ENCODE measurements around the gene AS3MT.

DNA sequence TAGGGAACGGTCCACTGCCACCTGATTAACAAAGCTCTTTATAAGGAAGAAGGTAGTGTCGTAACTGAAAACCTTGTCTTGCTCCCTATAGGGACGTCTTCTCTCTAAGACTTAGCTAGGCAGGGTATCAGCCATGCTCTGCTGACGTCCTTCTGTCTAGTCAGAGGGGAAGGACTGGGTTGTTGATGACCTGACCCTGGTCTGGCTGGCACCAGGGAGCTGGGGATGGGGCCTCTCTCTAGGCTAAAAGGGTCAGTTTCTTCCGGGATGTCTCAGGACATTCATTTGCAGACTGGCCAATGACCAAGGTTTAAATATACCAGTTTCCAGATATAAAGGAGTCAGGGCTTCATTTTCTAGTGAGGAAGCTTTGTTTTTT, 41.7 kb upstream of the AS3MT start:
- TF ChIP-seq, protein P1, sequence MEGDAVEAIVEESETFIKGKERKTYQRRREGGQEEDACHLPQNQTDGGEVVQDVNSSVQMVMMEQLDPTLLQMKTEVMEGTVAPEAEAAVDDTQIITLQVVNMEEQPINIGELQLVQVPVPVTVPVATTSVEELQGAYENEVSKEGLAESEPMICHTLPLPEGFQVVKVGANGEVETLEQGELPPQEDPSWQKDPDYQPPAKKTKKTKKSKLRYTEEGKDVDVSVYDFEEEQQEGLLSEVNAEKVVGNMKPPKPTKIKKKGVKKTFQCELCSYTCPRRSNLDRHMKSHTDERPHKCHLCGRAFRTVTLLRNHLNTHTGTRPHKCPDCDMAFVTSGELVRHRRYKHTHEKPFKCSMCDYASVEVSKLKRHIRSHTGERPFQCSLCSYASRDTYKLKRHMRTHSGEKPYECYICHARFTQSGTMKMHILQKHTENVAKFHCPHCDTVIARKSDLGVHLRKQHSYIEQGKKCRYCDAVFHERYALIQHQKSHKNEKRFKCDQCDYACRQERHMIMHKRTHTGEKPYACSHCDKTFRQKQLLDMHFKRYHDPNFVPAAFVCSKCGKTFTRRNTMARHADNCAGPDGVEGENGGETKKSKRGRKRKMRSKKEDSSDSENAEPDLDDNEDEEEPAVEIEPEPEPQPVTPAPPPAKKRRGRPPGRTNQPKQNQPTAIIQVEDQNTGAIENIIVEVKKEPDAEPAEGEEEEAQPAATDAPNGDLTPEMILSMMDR (IDR thresholded peaks at IDR 0.05; ENCODE audit: low read length) = no peak
- TF ChIP-seq EZH2 (optimal IDR thresholded peaks at IDR 0.05; ENCODE audit: low read depth, low read length) (no peak), EZH2phosphoT487 (IDR thresholded peaks at IDR 0.05; ENCODE audit: low read length) (no peak)

Data from MM.1S (cell line).